Hepatocyte (in vitro differentiated cells): ENCODE results near the gene ARHGAP28. TPM values are rescaled to one million over a fixed set of nuclear protein-coding genes. Genes with fewer than 3 reads are reported as not detected.
A peak's percentile ranks its signal among the peaks of the same experiment; 100 is the strongest.

Experiments
- DNase-seq: peaks from one replicate; pipeline ENCODE4 v3.0.0-alpha.2; 2016; ENCODE audit warnings: low spot score
- H2AFZ ChIP-seq: fragments of 200-600 bp; sonication (generic); 2 replicates; pipeline ENCODE4 v1.6.0; 2016; ENCODE audit warnings: antibody characterized with exemption, mild to moderate bottlenecking
- H3K27ac ChIP-seq: fragments of 200-600 bp; sonication (generic); 2 replicates; pipeline ENCODE4 v1.5.1; 2016; ENCODE audit warnings: mild to moderate bottlenecking
- H3K27me3 ChIP-seq: fragments of 200-600 bp; sonication (generic); 2 replicates; pipeline ENCODE4 v1.6.1; 2016
- H3K36me3 ChIP-seq: fragments of 200-600 bp; sonication (generic); replicated peaks from 2 replicates; pipeline ENCODE4 v1.5.1; 2016; ENCODE audit warnings: low read depth; ENCODE audit not compliant: insufficient read depth
- H3K4me1 ChIP-seq: fragments of 200-600 bp; sonication (generic); 2 replicates; pipeline ENCODE4 v1.5.1; 2016; ENCODE audit warnings: mild to moderate bottlenecking, moderate library complexity; ENCODE audit not compliant: insufficient read depth
- H3K4me2 ChIP-seq: fragments of 200-600 bp; sonication (generic); 2 replicates; pipeline ENCODE4 v1.6.0; 2016
- H3K4me3 ChIP-seq: fragments of 200-600 bp; sonication (generic); 2 replicates; pipeline ENCODE4 v1.5.1; 2016; ENCODE audit warnings: mild to moderate bottlenecking
- H3K79me2 ChIP-seq: fragments of 200-600 bp; sonication (generic); 2 replicates; pipeline ENCODE4 v1.6.0; 2017; ENCODE audit warnings: mild to moderate bottlenecking
- H3K9me2 ChIP-seq: fragments of 200-600 bp; sonication (generic); replicated peaks from 2 replicates; pipeline ENCODE4 v1.6.0; 2017; ENCODE audit warnings: mild to moderate bottlenecking; ENCODE audit not compliant: insufficient read depth
- H3K9me3 ChIP-seq: fragments of 200-600 bp; sonication (generic); 2 replicates; pipeline ENCODE4 v1.5.1; 2016; ENCODE audit warnings: low read depth, mild to moderate bottlenecking
- H4K20me1 ChIP-seq: fragments of 200-600 bp; sonication (generic); 2 replicates; pipeline ENCODE4 v1.6.0; 2016; ENCODE audit warnings: mild to moderate bottlenecking; ENCODE audit not compliant: insufficient read depth, poor library complexity, severe bottlenecking
- CTCF ChIP-seq: fragments of 200-600 bp; sonication (generic); IDR thresholded peaks from 2 replicates; pipeline ENCODE4 v1.5.1; 2016; ENCODE audit warnings: antibody characterized with exemption, mild to moderate bottlenecking; ENCODE audit not compliant: poor library complexity
- EZH2 ChIP-seq: fragments of 200-600 bp; sonication (generic); IDR thresholded peaks from 2 replicates; pipeline ENCODE4 v1.6.1; 2016; ENCODE audit warnings: antibody characterized with exemption, mild to moderate bottlenecking, borderline replicate concordance
- EZH2phosphoT487 ChIP-seq: fragments of 200-600 bp; sonication (generic); IDR thresholded peaks from one replicate; pipeline ENCODE4 v1.6.1; 2018; ENCODE audit warnings: antibody characterized with exemption, mild to moderate bottlenecking, low read depth, moderate library complexity; ENCODE audit not compliant: unreplicated experiment, severe bottlenecking
- WGBS: methylation state at CpG from one replicate; pipeline ENCODE4 v1.1.6; 2016; ENCODE audit warnings: low lambda C conversion rate; ENCODE audit errors: missing lambda C conversion rate; 5-methylcytosine and 5-hydroxymethylcytosine counted together
- polyA plus RNA-seq: library from polyadenylated mRNA; unstranded; fragments of >200 nt; fragmentation: Nextera tagmentation; extraction: Ambion mirVana; gene quantifications from 2 replicates; pipeline ENCODE4 v1.2.1, GENCODE V29; 2016
- total RNA-seq: library from RNA; depleted of rRNA; stranded (reverse); fragments of >200 nt; gene quantifications from 2 replicates; pipeline ENCODE4 v1.2.3, GENCODE V29; 2014

Gene ARHGAP28
- total and polyA plus RNA-seq, 2 experiments from 2014 or later = 23.5 to 60.7 TPM

- Histone ChIP-seq H2AFZ (no peak overlapping the region), H3K27ac (peak overlapping the region; percentile 55), H3K27me3 (no peaks in the 10 kb centered on the region), H4K20me1 (no peaks in the 10 kb centered on the region), H3K4me1 (peaks cover 27% of the 10 kb centered on the region), H3K79me2 (no peaks in the 10 kb centered on the region), H3K9me3 (no peaks in the 10 kb centered on the region), H3K4me3 (no peak overlapping the region), H3K4me2 (peak overlapping the region; percentile 7), H3K9me2 (no peaks in the 10 kb centered on the region), H3K36me3 (no peaks in the 10 kb centered on the region)
- no peak for TF ChIP-seq EZH2
- TF ChIP-seq EZH2phosphoT487 = no peak
- no peak for TF ChIP-seq CTCF
- 54% methylated on average over 6 of the region's 6 CpGs for WGBS
- DNase-seq = peak; percentile 34
These were observed 151.7 kb downstream of the ARHGAP28 start for GRCh38 chr18:6881034-6881820.

- WGBS = 67% methylated on average over 2 of the region's 2 CpGs
- TF ChIP-seq EZH2phosphoT487 = no peak
These were observed 152.9 kb downstream of the ARHGAP28 start for GRCh38 chr18:6882401-6882800.

GRCh38 chr18:6885006-6885481, 155.5 kb downstream of the ARHGAP28 start:
- Histone ChIP-seq H3K36me3 (peaks cover 5% of the 10 kb centered on the region), H3K27ac (peak overlapping the region; percentile 71), H4K20me1 (no peaks in the 10 kb centered on the region), H3K27me3 (no peaks in the 10 kb centered on the region), H3K9me3 (no peaks in the 10 kb centered on the region), H2AFZ (no peak overlapping the region), H3K4me1 (peaks cover 19% of the 10 kb centered on the region), H3K79me2 (no peaks in the 10 kb centered on the region), H3K4me2 (peak overlapping the region; percentile 27), H3K9me2 (no peaks in the 10 kb centered on the region), H3K4me3 (no peak overlapping the region)
- 68% methylated on average over 8 of the region's 8 CpGs for WGBS
- TF ChIP-seq CTCF = peak; percentile 10
- no peak for TF ChIP-seq EZH2
- TF ChIP-seq EZH2phosphoT487 = no peak
- no peak for DNase-seq

More at GRCh38 chr18:6882401-6882800, 152.9 kb downstream of the ARHGAP28 start:
- DNase-seq = no peak
- Histone ChIP-seq H3K4me2 (no peak overlapping the region), H3K4me3 (no peak overlapping the region), H3K4me1 (peaks cover 27% of the 10 kb centered on the region), H3K27me3 (no peaks in the 10 kb centered on the region), H3K9me3 (no peaks in the 10 kb centered on the region), H4K20me1 (no peaks in the 10 kb centered on the region), H3K27ac (no peak overlapping the region), H3K79me2 (no peaks in the 10 kb centered on the region), H3K9me2 (no peaks in the 10 kb centered on the region), H2AFZ (no peak overlapping the region), H3K36me3 (no peaks in the 10 kb centered on the region)

GRCh38 chr18:6885992-6886796, 156.7 kb downstream of the ARHGAP28 start:
- Histone ChIP-seq H3K27me3 (no peaks in the 10 kb centered on the region), H3K4me1 (peaks cover 9% of the 10 kb centered on the region), H4K20me1 (no peaks in the 10 kb centered on the region), H3K4me2 (no peak overlapping the region), H3K4me3 (no peak overlapping the region), H2AFZ (no peak overlapping the region), H3K9me2 (no peaks in the 10 kb centered on the region), H3K27ac (no peak overlapping the region), H3K9me3 (no peaks in the 10 kb centered on the region), H3K36me3 (peaks cover 5% of the 10 kb centered on the region), H3K79me2 (no peaks in the 10 kb centered on the region)
- no peak for TF ChIP-seq EZH2phosphoT487
- TF ChIP-seq CTCF = peak; percentile 85
- TF ChIP-seq EZH2 = no peak
- 29% methylated on average over 4 of the region's 4 CpGs for WGBS
- peak; percentile 86 for DNase-seq
